AG09309 (cell line): ENCODE results near the gene HOXB1.

ENCODE experiments used
- DNase-seq: peaks from one replicate; pipeline ENCODE4 v3.0.0-alpha.2; 2010; ENCODE audit warnings: low read depth
- H3K4me3 ChIP-seq: 2 replicates; pipeline ENCODE4 v1.5.1; 2011; ENCODE audit warnings: mild to moderate bottlenecking, low read depth, low read length, moderate library complexity; ENCODE audit not compliant: control insufficient read depth
- TF ChIP-seq, protein P1 (sequence below): IDR thresholded peaks from 2 replicates; pipeline ENCODE4 v1.5.1; 2011; ENCODE audit warnings: mild to moderate bottlenecking, low read depth, low read length, inconsistent platforms; ENCODE audit not compliant: insufficient read depth, control insufficient read depth; ENCODE audit errors: missing control alignments

Gene HOXB1

GRCh38 chr17:48491527-48492273, 39.1 kb downstream of the HOXB1 start:
- no peak overlapping the region for H3K4me3 ChIP-seq
- no peak for DNase-seq
- TF ChIP-seq, protein P1, sequence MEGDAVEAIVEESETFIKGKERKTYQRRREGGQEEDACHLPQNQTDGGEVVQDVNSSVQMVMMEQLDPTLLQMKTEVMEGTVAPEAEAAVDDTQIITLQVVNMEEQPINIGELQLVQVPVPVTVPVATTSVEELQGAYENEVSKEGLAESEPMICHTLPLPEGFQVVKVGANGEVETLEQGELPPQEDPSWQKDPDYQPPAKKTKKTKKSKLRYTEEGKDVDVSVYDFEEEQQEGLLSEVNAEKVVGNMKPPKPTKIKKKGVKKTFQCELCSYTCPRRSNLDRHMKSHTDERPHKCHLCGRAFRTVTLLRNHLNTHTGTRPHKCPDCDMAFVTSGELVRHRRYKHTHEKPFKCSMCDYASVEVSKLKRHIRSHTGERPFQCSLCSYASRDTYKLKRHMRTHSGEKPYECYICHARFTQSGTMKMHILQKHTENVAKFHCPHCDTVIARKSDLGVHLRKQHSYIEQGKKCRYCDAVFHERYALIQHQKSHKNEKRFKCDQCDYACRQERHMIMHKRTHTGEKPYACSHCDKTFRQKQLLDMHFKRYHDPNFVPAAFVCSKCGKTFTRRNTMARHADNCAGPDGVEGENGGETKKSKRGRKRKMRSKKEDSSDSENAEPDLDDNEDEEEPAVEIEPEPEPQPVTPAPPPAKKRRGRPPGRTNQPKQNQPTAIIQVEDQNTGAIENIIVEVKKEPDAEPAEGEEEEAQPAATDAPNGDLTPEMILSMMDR, result no peak

DNA sequence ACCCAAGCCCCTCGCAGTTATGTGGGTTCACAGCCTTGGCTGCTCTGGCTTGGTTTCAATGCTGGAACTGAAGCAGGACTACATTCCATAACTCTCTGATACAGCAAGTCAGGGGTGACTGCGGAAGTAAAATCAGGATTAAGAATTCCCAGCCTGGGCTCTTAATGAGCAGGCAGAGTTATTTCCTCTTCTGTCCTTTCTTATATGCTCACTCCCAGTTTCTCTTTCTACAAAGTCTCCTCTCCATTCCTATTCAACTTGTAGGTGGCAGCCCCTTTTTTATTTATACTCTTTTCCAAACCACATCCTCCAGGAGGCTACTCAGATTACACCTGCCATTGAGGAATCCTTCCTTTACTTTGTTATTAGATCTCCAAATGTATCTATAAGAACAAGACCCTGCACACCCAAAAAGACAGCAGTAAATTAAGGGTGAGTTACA, 40.3 kb downstream of the HOXB1 start:
- no peak for DNase-seq
- H3K4me3 ChIP-seq, result no peak overlapping the region
- TF ChIP-seq, protein P1, result no peak

- H3K4me3 ChIP-seq, result no peak overlapping the region
- TF ChIP-seq, protein P1, result no peak
- DNase-seq, result no peak
These were observed 41.0 kb downstream of the HOXB1 start for GRCh38 chr17:48489781-48490180.

GRCh38 chr17:48488548-48489106, 42.2 kb downstream of the HOXB1 start:
- DNase-seq, result no peak
- H3K4me3 ChIP-seq, result no peak overlapping the region
- TF ChIP-seq, protein P1, result no peak

GRCh38 chr17:48487221-48487620, 43.6 kb downstream of the HOXB1 start:
- TF ChIP-seq, protein P1, result no peak
- H3K4me3 ChIP-seq, result no peak overlapping the region
- DNase-seq, result no peak

GRCh38 chr17:48486557-48486956, 44.3 kb downstream of the HOXB1 start:
- no peak overlapping the region for H3K4me3 ChIP-seq
- TF ChIP-seq, protein P1, result peak; percentile 49
- peak; percentile 87 for DNase-seq
